Measurements from ENCODE around the gene AKIRIN2.

The AKIRIN2 gene

GRCh38 chr6:87728706-87729105 is 26.7 kb upstream of the AKIRIN2 start:
- TF ChIP-seq CTCF (IDR thresholded peaks at IDR 0.05; ENCODE audit: low read depth, low read length, missing control alignments): no peak
- no peak for DNase-seq (ENCODE audit: extremely low read depth, low read depth)
- no peak overlapping the region for H3K4me3 ChIP-seq (replicated peaks; ENCODE audit: low read depth, low read length)

GRCh38 chr6:87724983-87725811 is 23.2 kb upstream of the AKIRIN2 start:
- TF ChIP-seq CTCF (IDR thresholded peaks at IDR 0.05; ENCODE audit: low read depth, low read length, missing control alignments): no peak
- H3K4me3 ChIP-seq (replicated peaks; ENCODE audit: low read depth, low read length): no peak overlapping the region

GRCh38 chr6:87723170-87724078 is 21.4 kb upstream of the AKIRIN2 start:
- no peak overlapping the region for H3K4me3 ChIP-seq (replicated peaks; ENCODE audit: low read depth, low read length)

More at GRCh38 chr6:87724983-87725811, 23.2 kb upstream of the AKIRIN2 start:
- no peak for DNase-seq (ENCODE audit: extremely low read depth, low read depth)

GRCh38 chr6:87722540-87723169 is 20.6 kb upstream of the AKIRIN2 start:
- no peak for TF ChIP-seq CTCF (IDR thresholded peaks at IDR 0.05; ENCODE audit: low read depth, low read length, missing control alignments)
- DNase-seq (ENCODE audit: extremely low read depth, low read depth): no peak
- no peak overlapping the region for H3K4me3 ChIP-seq (replicated peaks; ENCODE audit: low read depth, low read length)

More at GRCh38 chr6:87723170-87724078, 21.4 kb upstream of the AKIRIN2 start:
- DNase-seq (ENCODE audit: extremely low read depth, low read depth): peak; percentile 85
- TF ChIP-seq CTCF (IDR thresholded peaks at IDR 0.05; ENCODE audit: low read depth, low read length, missing control alignments): no peak

- H3K4me3 ChIP-seq (replicated peaks; ENCODE audit: low read depth, low read length): no peak overlapping the region
- no peak for TF ChIP-seq CTCF (IDR thresholded peaks at IDR 0.05; ENCODE audit: low read depth, low read length, missing control alignments)
- DNase-seq (ENCODE audit: extremely low read depth, low read depth): no peak
Measured at GRCh38 chr6:87721311-87721710, 19.3 kb upstream of the AKIRIN2 start.

- DNase-seq (ENCODE audit: extremely low read depth, low read depth): no peak
- no peak for TF ChIP-seq CTCF (IDR thresholded peaks at IDR 0.05; ENCODE audit: low read depth, low read length, missing control alignments)
- no peak overlapping the region for H3K4me3 ChIP-seq (replicated peaks; ENCODE audit: low read depth, low read length)
Measured at GRCh38 chr6:87718662-87719433, 16.8 kb upstream of the AKIRIN2 start.

Measured in HFF-Myc (cell line).